ENCODE data around the gene GPR25. TPM values are rescaled to one million over a fixed set of nuclear protein-coding genes. Genes with fewer than 3 reads are reported as not detected.

The GPR25 gene
- polyA plus RNA-seq, 1 donor (not counting 4 experiments of a cell fraction or from before 2014, with no cell fraction given) = not detected

DNA sequence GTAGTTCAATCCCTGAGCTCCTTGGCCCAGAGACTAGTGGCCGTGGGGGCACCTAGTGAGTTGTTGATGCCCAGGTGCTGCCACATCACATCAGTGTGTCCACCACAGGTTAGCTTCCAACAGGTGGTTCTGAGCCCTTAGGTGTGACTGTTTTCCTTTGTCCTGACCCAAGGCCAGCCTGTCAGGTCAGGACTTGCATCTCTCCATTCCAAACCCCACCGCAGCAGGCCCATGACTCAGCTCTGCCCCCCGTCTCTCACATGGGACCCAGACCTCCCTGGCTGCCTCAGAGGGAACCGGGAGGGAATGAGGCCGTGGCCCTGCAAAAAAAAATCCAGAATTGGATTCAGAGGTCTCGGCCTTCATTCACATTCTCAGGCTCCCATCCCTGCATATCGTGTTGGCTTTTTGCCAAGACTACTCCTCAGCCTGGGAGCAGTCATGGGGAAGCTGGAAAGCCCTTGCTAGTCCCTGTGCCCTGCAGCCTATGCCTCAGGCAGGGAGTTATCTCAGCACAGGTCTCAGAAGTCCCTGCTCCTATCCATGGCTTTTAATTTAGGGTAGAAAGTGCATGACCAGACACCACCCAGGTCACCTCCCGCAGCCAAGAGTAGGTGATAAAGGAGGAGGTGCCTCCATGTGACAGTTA lies 29.1 kb downstream of the GPR25 start:
- H3K36me3 ChIP-seq (ENCODE audit: control insufficient read depth in 2 of 2, extremely low read depth in 1 of 2, insufficient read depth in 2 of 2, low read length in 2 of 2) = peaks cover 42 to 49% of the 10 kb centered on the region in 2 experiments
- H3K9me1 ChIP-seq (ENCODE audit: control insufficient read depth, extremely low read depth, insufficient read depth, low read length) = peaks cover 11% of the 10 kb centered on the region
- H3K27me3 ChIP-seq (ENCODE audit: control insufficient read depth, extremely low read depth, insufficient read depth, low read length) = no peaks in the 10 kb centered on the region
- TF ChIP-seq EZH2 (IDR thresholded peaks at IDR 0.05; ENCODE audit: low read length) = no peak
- TF ChIP-seq, protein P1, sequence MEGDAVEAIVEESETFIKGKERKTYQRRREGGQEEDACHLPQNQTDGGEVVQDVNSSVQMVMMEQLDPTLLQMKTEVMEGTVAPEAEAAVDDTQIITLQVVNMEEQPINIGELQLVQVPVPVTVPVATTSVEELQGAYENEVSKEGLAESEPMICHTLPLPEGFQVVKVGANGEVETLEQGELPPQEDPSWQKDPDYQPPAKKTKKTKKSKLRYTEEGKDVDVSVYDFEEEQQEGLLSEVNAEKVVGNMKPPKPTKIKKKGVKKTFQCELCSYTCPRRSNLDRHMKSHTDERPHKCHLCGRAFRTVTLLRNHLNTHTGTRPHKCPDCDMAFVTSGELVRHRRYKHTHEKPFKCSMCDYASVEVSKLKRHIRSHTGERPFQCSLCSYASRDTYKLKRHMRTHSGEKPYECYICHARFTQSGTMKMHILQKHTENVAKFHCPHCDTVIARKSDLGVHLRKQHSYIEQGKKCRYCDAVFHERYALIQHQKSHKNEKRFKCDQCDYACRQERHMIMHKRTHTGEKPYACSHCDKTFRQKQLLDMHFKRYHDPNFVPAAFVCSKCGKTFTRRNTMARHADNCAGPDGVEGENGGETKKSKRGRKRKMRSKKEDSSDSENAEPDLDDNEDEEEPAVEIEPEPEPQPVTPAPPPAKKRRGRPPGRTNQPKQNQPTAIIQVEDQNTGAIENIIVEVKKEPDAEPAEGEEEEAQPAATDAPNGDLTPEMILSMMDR (optimal IDR thresholded peaks at IDR 0.05 in 1 of 3, IDR thresholded peaks at IDR 0.05 in 1 of 3, conservative IDR thresholded peaks at IDR 0.05 in 1 of 3; ENCODE audit: extremely low read depth in 1 of 3, insufficient read depth in 2 of 3, low read length in 3 of 3) = no peak
- DNase-seq (ENCODE audit: low read depth, low spot score) (peak; percentile 58), FAIRE-seq (no peak)
- peaks cover 11% of the 10 kb centered on the region for H4K20me1 ChIP-seq (ENCODE audit: control insufficient read depth, extremely low read depth, insufficient read depth, low read length)
- H2AFZ ChIP-seq (ENCODE audit: control insufficient read depth, low read length) = no peak overlapping the region
- no peak overlapping the region for H3K9ac ChIP-seq (ENCODE audit: control insufficient read depth, extremely low read depth, insufficient read depth, low read length)
- peaks cover 41% of the 10 kb centered on the region for H3K4me1 ChIP-seq (ENCODE audit: control insufficient read depth, extremely low read depth, insufficient read depth, low read length)
- H3K27ac ChIP-seq (ENCODE audit: control insufficient read depth, insufficient read depth, low read length) = no peak overlapping the region
- H3K4me3 ChIP-seq (ENCODE audit: control insufficient read depth in 2 of 3, extremely low read depth in 1 of 3, insufficient read depth in 2 of 3, low read depth in 1 of 3, low read length in 3 of 3) = no peak overlapping the region
- peaks cover 7% of the 10 kb centered on the region for H3K79me2 ChIP-seq (ENCODE audit: control insufficient read depth, insufficient read depth, low read length)
- dilution Hi-C loops (cut with MboI; ENCODE audit: extremely low pct_ligation_motif_present, low sequenced_read_pairs) = no loop called here
- no peaks in the 10 kb centered on the region for H3K9me3 ChIP-seq (ENCODE audit: control insufficient read depth, low read depth, low read length)
- no peak overlapping the region for H3K4me2 ChIP-seq (ENCODE audit: control insufficient read depth, extremely low read depth, insufficient read depth, low read depth, low read length)

- DNase-seq (ENCODE audit: low read depth, low spot score) = no peak
- TF ChIP-seq EZH2 (IDR thresholded peaks at IDR 0.05; ENCODE audit: low read length) = no peak
- TF ChIP-seq, protein P1 (optimal IDR thresholded peaks at IDR 0.05 in 1 of 3, IDR thresholded peaks at IDR 0.05 in 1 of 3, conservative IDR thresholded peaks at IDR 0.05 in 1 of 3; ENCODE audit: extremely low read depth in 1 of 3, insufficient read depth in 2 of 3, low read length in 3 of 3) = no peak
- H3K79me2 ChIP-seq (ENCODE audit: control insufficient read depth, insufficient read depth, low read length) = no peaks in the 10 kb centered on the region
- H3K27me3 ChIP-seq (ENCODE audit: control insufficient read depth, extremely low read depth, insufficient read depth, low read length) = no peaks in the 10 kb centered on the region
- no peak overlapping the region for H3K4me3 ChIP-seq (ENCODE audit: control insufficient read depth in 2 of 3, extremely low read depth in 1 of 3, insufficient read depth in 2 of 3, low read depth in 1 of 3, low read length in 3 of 3)
- no peak for FAIRE-seq
- peaks cover 48 to 49% of the 10 kb centered on the region in 2 experiments for H3K36me3 ChIP-seq (ENCODE audit: control insufficient read depth in 2 of 2, extremely low read depth in 1 of 2, insufficient read depth in 2 of 2, low read length in 2 of 2)
- no peak overlapping the region for H3K9ac ChIP-seq (ENCODE audit: control insufficient read depth, extremely low read depth, insufficient read depth, low read length)
- peaks cover 16% of the 10 kb centered on the region for H3K9me1 ChIP-seq (ENCODE audit: control insufficient read depth, extremely low read depth, insufficient read depth, low read length)
- H4K20me1 ChIP-seq (ENCODE audit: control insufficient read depth, extremely low read depth, insufficient read depth, low read length) = peaks cover 4% of the 10 kb centered on the region
- peaks cover 38% of the 10 kb centered on the region for H3K4me1 ChIP-seq (ENCODE audit: control insufficient read depth, extremely low read depth, insufficient read depth, low read length)
- dilution Hi-C loops (cut with MboI; ENCODE audit: extremely low pct_ligation_motif_present, low sequenced_read_pairs) = no loop called here
- H3K9me3 ChIP-seq (ENCODE audit: control insufficient read depth, low read depth, low read length) = no peaks in the 10 kb centered on the region
- H2AFZ ChIP-seq (ENCODE audit: control insufficient read depth, low read length) = no peak overlapping the region
- H3K4me2 ChIP-seq (ENCODE audit: control insufficient read depth, extremely low read depth, insufficient read depth, low read depth, low read length) = no peak overlapping the region
- H3K27ac ChIP-seq (ENCODE audit: control insufficient read depth, insufficient read depth, low read length) = no peak overlapping the region
These were observed 31.0 kb downstream of the GPR25 start for GRCh38 chr1:200903793-200904192.

Data from keratinocyte (primary cell).